Measurements from ENCODE around the gene PARD3B. TPM values are rescaled to one million over a fixed set of nuclear protein-coding genes. Genes with fewer than 3 reads are reported as not detected.

The PARD3B gene
- total RNA-seq, 1 experiment from 2014 or later, result 7.6 TPM

- H3K36me3 ChIP-seq (ENCODE audit: low read depth), result no peaks in the 10 kb centered on the region
- BruUV-seq (replicated peaks), result no TSS peak
- H3K27ac ChIP-seq, result no peak overlapping the region
- intact Hi-C loops (cut with micrococcal nuclease; ENCODE audit: unreplicated experiment), result no loop called here
- H3K9me2 ChIP-seq (ENCODE audit: insufficient read depth), result no peaks in the 10 kb centered on the region
- no peaks in the 10 kb centered on the region for H4K20me1 ChIP-seq (ENCODE audit: insufficient read depth)
- no peak for DNase-seq
- H2AFZ ChIP-seq, result no peak overlapping the region
- TF ChIP-seq EZH2 (IDR thresholded peaks at IDR 0.05; ENCODE audit: low read depth) (no peak), CTCF (conservative IDR thresholded peaks at IDR 0.05) (no peak)
- ChIA-PET CTCF (no interaction called here), POLR2A (ENCODE audit: unreplicated experiment) (no interaction called here)
- H3K4me3 ChIP-seq, result no peak overlapping the region
- H3K27me3 ChIP-seq (ENCODE audit: insufficient read depth, low read depth), result no peaks in the 10 kb centered on the region
- H3F3A ChIP-seq (ENCODE audit: insufficient read depth, low read depth), result no peaks in the 10 kb centered on the region
- H3K4me1 ChIP-seq (replicated peaks; ENCODE audit: insufficient read depth), result no peaks in the 10 kb centered on the region
- no peaks in the 10 kb centered on the region for H3K79me2 ChIP-seq (ENCODE audit: low read depth)
- H3K9me3 ChIP-seq (ENCODE audit: insufficient read depth, low read depth), result no peaks in the 10 kb centered on the region
- H3K4me2 ChIP-seq, result no peak overlapping the region
Observed at GRCh38 chr2:205609113-205609512, 1063.8 kb downstream of the PARD3B start.

- Histone ChIP-seq H3K9me2 (ENCODE audit: insufficient read depth) (no peaks in the 10 kb centered on the region), H3F3A (ENCODE audit: insufficient read depth, low read depth) (no peaks in the 10 kb centered on the region), H3K36me3 (ENCODE audit: low read depth) (no peaks in the 10 kb centered on the region), H3K79me2 (ENCODE audit: low read depth) (no peaks in the 10 kb centered on the region), H3K9me3 (ENCODE audit: insufficient read depth, low read depth) (no peaks in the 10 kb centered on the region), H3K4me1 (replicated peaks; ENCODE audit: insufficient read depth) (no peaks in the 10 kb centered on the region), H3K27ac (no peak overlapping the region), H2AFZ (no peak overlapping the region), H4K20me1 (ENCODE audit: insufficient read depth) (no peaks in the 10 kb centered on the region), H3K27me3 (ENCODE audit: insufficient read depth, low read depth) (no peaks in the 10 kb centered on the region), H3K4me3 (no peak overlapping the region), H3K4me2 (no peak overlapping the region)
- BruUV-seq (replicated peaks), result no TSS peak
- no peak for DNase-seq
- intact Hi-C loops (cut with micrococcal nuclease; ENCODE audit: unreplicated experiment), result no loop called here
- ChIA-PET POLR2A (ENCODE audit: unreplicated experiment) (no interaction called here), CTCF (no interaction called here)
- TF ChIP-seq CTCF (conservative IDR thresholded peaks at IDR 0.05) (no peak), EZH2 (IDR thresholded peaks at IDR 0.05; ENCODE audit: low read depth) (no peak)
Observed at GRCh38 chr2:205610437-205610836, 1065.2 kb downstream of the PARD3B start.

GRCh38 chr2:205612636-205613035, 1067.4 kb downstream of the PARD3B start:
- no peak for TF ChIP-seq CTCF (conservative IDR thresholded peaks at IDR 0.05)
- TF ChIP-seq EZH2 (IDR thresholded peaks at IDR 0.05; ENCODE audit: low read depth), result no peak
- CTCF ChIA-PET, result interaction anchor here (0.6 kb wide), 1 partner anchor 589 kb away, joined by 7 read pairs; no protein-coding TSS in a partner anchor

More at GRCh38 chr2:205612636-205613035, 1067.4 kb downstream of the PARD3B start:
- no peaks in the 10 kb centered on the region for H3F3A ChIP-seq (ENCODE audit: insufficient read depth, low read depth)
- BruUV-seq (replicated peaks), result no TSS peak
- H2AFZ ChIP-seq, result no peak overlapping the region
- H3K9me3 ChIP-seq (ENCODE audit: insufficient read depth, low read depth), result no peaks in the 10 kb centered on the region
- no peaks in the 10 kb centered on the region for H3K36me3 ChIP-seq (ENCODE audit: low read depth)
- DNase-seq, result no peak
- no peak overlapping the region for H3K27ac ChIP-seq
- H3K4me3 ChIP-seq, result no peak overlapping the region
- H3K4me2 ChIP-seq, result no peak overlapping the region
- H3K79me2 ChIP-seq (ENCODE audit: low read depth), result no peaks in the 10 kb centered on the region
- H3K27me3 ChIP-seq (ENCODE audit: insufficient read depth, low read depth), result no peaks in the 10 kb centered on the region
- H3K4me1 ChIP-seq (replicated peaks; ENCODE audit: insufficient read depth), result no peaks in the 10 kb centered on the region
- no peaks in the 10 kb centered on the region for H4K20me1 ChIP-seq (ENCODE audit: insufficient read depth)
- no peaks in the 10 kb centered on the region for H3K9me2 ChIP-seq (ENCODE audit: insufficient read depth)
- intact Hi-C loops (cut with micrococcal nuclease; ENCODE audit: unreplicated experiment), result no loop called here
- POLR2A ChIA-PET (ENCODE audit: unreplicated experiment), result no interaction called here

All from PC-9 (cell line).